HG03060 (cell line): ENCODE measurements around the gene RALGPS1.

Experiments used
- ATAC-seq: cut with Tn5 transposase; IDR thresholded peaks from one replicate; pipeline ENCODE4 v1.9.1; 2021; ENCODE audit warnings: low read depth, moderate number of reproducible peaks; ENCODE audit not compliant: unreplicated experiment

The RALGPS1 gene

GRCh38 chr9:127130661-127131538, 216.3 kb downstream of the RALGPS1 start:
- ATAC-seq, result no peak

- no peak for ATAC-seq
Measured at GRCh38 chr9:127131871-127132270, 217.3 kb downstream of the RALGPS1 start.

- no peak for ATAC-seq
Measured at GRCh38 chr9:127132375-127132774, 217.8 kb downstream of the RALGPS1 start.

- no peak for ATAC-seq
Measured at GRCh38 chr9:127132921-127133647, 218.5 kb downstream of the RALGPS1 start.

GRCh38 chr9:127133739-127134167, 219.2 kb downstream of the RALGPS1 start:
- ATAC-seq, result no peak

- no peak for ATAC-seq
Measured at GRCh38 chr9:127135056-127135745, 220.6 kb downstream of the RALGPS1 start.

- ATAC-seq, result no peak
Measured at GRCh38 chr9:127136081-127136879, 221.7 kb downstream of the RALGPS1 start.

GRCh38 chr9:127136880-127137639, 222.5 kb downstream of the RALGPS1 start:
- no peak for ATAC-seq

- ATAC-seq, result no peak
Measured at GRCh38 chr9:127137640-127138360, 223.2 kb downstream of the RALGPS1 start.

GRCh38 chr9:127138444-127138843, 223.9 kb downstream of the RALGPS1 start:
- ATAC-seq, result no peak

GRCh38 chr9:127139071-127139731, 224.6 kb downstream of the RALGPS1 start:
- no peak for ATAC-seq

GRCh38 chr9:127139775-127140174, 225.2 kb downstream of the RALGPS1 start:
- ATAC-seq, result no peak

GRCh38 chr9:127140181-127140580, 225.6 kb downstream of the RALGPS1 start:
- no peak for ATAC-seq

GRCh38 chr9:127140842-127141675, 226.5 kb downstream of the RALGPS1 start:
- ATAC-seq, result no peak

GRCh38 chr9:127142291-127142690, 227.7 kb downstream of the RALGPS1 start:
- no peak for ATAC-seq

GRCh38 chr9:127142931-127143464, 228.4 kb downstream of the RALGPS1 start:
- no peak for ATAC-seq

- ATAC-seq, result no peak
Measured at GRCh38 chr9:127143920-127144465, 229.4 kb downstream of the RALGPS1 start.
